AML-193 (cell line): Measurements from ENCODE around the gene KCNJ4.
"Not testable (repeated sequence)": the region's sequence is repeated elsewhere in the genome, so short reads cannot be mapped to it uniquely, and the experiment has no call there.

Experiments
- DNase-seq, 2 experiments: peaks; one replicate each; lab custom pipeline; 2025; lab: John Stamatoyannopoulos, UW

Gene KCNJ4

DNA sequence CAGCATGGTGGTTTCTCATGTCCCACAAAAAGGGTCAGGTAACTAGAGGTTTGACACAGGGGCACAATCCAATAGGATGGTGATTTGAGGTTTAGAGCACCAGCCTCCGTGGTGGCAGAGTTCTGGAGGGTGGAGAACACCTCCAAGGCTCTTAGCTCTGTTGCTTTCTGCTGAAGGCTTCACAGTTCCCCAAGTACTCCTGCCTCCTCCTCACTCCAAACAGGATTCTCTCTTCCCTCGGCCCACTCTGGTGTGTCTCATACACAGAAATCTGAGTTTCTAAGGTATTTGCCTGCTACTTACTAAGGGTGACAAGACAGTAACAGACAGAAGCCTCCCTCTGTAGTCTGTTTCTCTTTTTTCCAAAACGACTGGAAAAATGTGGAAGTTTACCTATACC is 73.6 kb downstream of the KCNJ4 start:
- not testable (repeated sequence) for DNase-seq
